ENCODE measurements around the gene PACS2. TPM values are rescaled to one million over a fixed set of nuclear protein-coding genes. Genes with fewer than 3 reads are reported as not detected.

Gene PACS2
- total RNA-seq, 2 experiments from 2014 or later: 57.7 to 61.5 TPM

GRCh38 chr14:105282098-105282725 is 32.3 kb upstream of the PACS2 start:
- Histone ChIP-seq H3K27me3 (ENCODE audit: control insufficient read depth in 1 of 2, insufficient read depth in 2 of 2, low read length in 2 of 2) (no peaks in the 10 kb centered on the region), H3K27ac (ENCODE audit: low read depth in 1 of 2, low read length in 2 of 2) (no peak overlapping the region), H3K4me1 (ENCODE audit: insufficient read depth, low read length) (peaks cover 23% of the 10 kb centered on the region), H3K4me3 (ENCODE audit: low read length) (no peak overlapping the region), H3K9me3 (ENCODE audit: control insufficient read depth in 1 of 2, insufficient read depth in 1 of 2, low read length in 2 of 2) (no peaks in the 10 kb centered on the region), H3K36me3 (ENCODE audit: insufficient read depth, low read length) (peaks cover 22% of the 10 kb centered on the region)
- H3K36me3 Mint-ChIP-seq (ENCODE audit: low read depth): peaks cover 27% of the 10 kb centered on the region
- ChIA-PET POLR2A (interaction anchor here (1.2 kb wide), 1 partner anchor 11 kb away, joined by 3 read pairs; no protein-coding TSS in a partner anchor), CTCF (no interaction called here)
- TF ChIP-seq CTCF (IDR thresholded peaks at IDR 0.05): no peak
- H3K4me3 Mint-ChIP-seq: no peak overlapping the region
- ATAC-seq (ENCODE audit: poor library complexity) (no peak), DNase-seq (no peak)
- intact Hi-C loops (cut with DNase I, micrococcal nuclease): loop anchor here in 1 of 2 experiments (2.0 to 5.0 kb wide), 2 partner anchors 71 to 80 kb away; no protein-coding TSS in a partner anchor
- no peak overlapping the region for H3K27ac Mint-ChIP-seq
- H3K9me3 Mint-ChIP-seq: no peaks in the 10 kb centered on the region
- H3K27me3 Mint-ChIP-seq: no peaks in the 10 kb centered on the region
- H3K4me1 Mint-ChIP-seq (ENCODE audit: low read depth): peaks cover 36% of the 10 kb centered on the region

DNA sequence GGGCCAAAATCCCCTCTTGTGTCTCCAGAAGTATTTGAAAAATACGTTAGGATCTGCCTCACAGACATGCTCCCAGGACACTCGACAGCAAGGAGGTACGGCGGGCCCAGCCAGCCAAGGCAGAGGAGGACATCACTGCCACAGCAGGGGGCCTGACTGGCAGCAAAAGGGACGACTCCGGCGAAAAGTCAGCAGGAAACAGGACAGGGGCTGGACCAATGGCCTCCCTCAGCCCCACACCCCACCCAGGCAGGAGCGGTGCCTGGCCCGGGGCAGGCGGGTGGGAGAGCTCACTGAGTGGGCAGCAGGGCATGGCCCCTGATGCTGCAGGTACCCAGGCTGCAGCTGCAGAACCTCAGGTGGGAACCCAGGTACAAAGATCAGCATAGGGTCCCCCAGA is 31.5 kb upstream of the PACS2 start:
- no peak overlapping the region for H3K27ac Mint-ChIP-seq
- DNase-seq (no peak), ATAC-seq (ENCODE audit: poor library complexity) (no peak)
- intact Hi-C loops (cut with DNase I, micrococcal nuclease): loop anchor here in 1 of 2 experiments (2.0 to 5.0 kb wide), 2 partner anchors 70 to 81 kb away; no protein-coding TSS in a partner anchor
- Histone ChIP-seq H3K4me3 (ENCODE audit: low read length) (no peak overlapping the region), H3K36me3 (ENCODE audit: insufficient read depth, low read length) (peaks cover 23% of the 10 kb centered on the region), H3K9me3 (ENCODE audit: control insufficient read depth in 1 of 2, insufficient read depth in 1 of 2, low read length in 2 of 2) (no peaks in the 10 kb centered on the region), H3K27me3 (ENCODE audit: control insufficient read depth in 1 of 2, insufficient read depth in 2 of 2, low read length in 2 of 2) (no peaks in the 10 kb centered on the region), H3K27ac (ENCODE audit: low read depth in 1 of 2, low read length in 2 of 2) (no peak overlapping the region), H3K4me1 (ENCODE audit: insufficient read depth, low read length) (peaks cover 23% of the 10 kb centered on the region)
- no peaks in the 10 kb centered on the region for H3K9me3 Mint-ChIP-seq
- CTCF ChIA-PET: no interaction called here
- H3K36me3 Mint-ChIP-seq (ENCODE audit: low read depth): peaks cover 27% of the 10 kb centered on the region
- TF ChIP-seq CTCF (IDR thresholded peaks at IDR 0.05): no peak
- no peak overlapping the region for H3K4me3 Mint-ChIP-seq
- POLR2A ChIA-PET: interaction anchor here (1.0 to 1.2 kb wide), 2 partner anchors 10 to 18 kb away, joined by 3 read pairs; partner anchors contain the start of gene BRF1
- H3K4me1 Mint-ChIP-seq (ENCODE audit: low read depth): peaks cover 36% of the 10 kb centered on the region
- H3K27me3 Mint-ChIP-seq: no peaks in the 10 kb centered on the region

DNA sequence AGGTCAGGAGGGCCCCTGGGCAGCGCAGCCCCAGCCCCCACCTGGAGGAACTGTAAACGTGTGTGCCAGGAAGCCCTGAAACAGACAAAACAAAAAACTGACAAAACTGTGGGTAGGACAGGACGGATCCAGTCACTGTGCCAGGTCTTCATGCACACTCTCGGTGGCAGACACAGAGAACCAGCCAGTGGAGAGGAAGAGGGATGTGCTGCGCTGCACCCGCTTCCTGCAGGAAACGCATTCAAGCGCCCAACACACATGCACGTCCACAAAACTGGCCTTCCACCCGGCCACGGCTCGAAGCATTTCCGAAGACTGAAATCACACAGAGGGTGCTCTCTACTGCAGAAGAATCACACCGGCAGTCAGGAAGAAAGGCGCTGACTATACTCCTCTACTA is 30.6 kb upstream of the PACS2 start:
- no peaks in the 10 kb centered on the region for H3K9me3 ChIP-seq (ENCODE audit: control insufficient read depth in 1 of 2, insufficient read depth in 1 of 2, low read length in 2 of 2)
- Mint-ChIP-seq H3K36me3 (ENCODE audit: low read depth) (peaks cover 27% of the 10 kb centered on the region), H3K9me3 (no peaks in the 10 kb centered on the region), H3K4me3 (no peak overlapping the region), H3K27me3 (no peaks in the 10 kb centered on the region), H3K4me1 (ENCODE audit: low read depth) (peaks cover 36% of the 10 kb centered on the region), H3K27ac (peak overlapping the region; percentile 47)
- no peaks in the 10 kb centered on the region for H3K27me3 ChIP-seq (ENCODE audit: control insufficient read depth in 1 of 2, insufficient read depth in 2 of 2, low read length in 2 of 2)
- peak in 2 of 14 experiments; percentile 21 to 28 for DNase-seq
- intact Hi-C loops (cut with DNase I, micrococcal nuclease): loop anchor here in 1 of 2 experiments (2.0 to 5.0 kb wide), 2 partner anchors 69 to 82 kb away; no protein-coding TSS in a partner anchor
- H3K4me1 ChIP-seq (ENCODE audit: insufficient read depth, low read length): peaks cover 23% of the 10 kb centered on the region
- POLR2A ChIA-PET: interaction anchor here (1.0 to 1.2 kb wide), 2 partner anchors 9 to 17 kb away, joined by 3 read pairs; partner anchors contain the start of gene BRF1
- CTCF ChIA-PET: no interaction called here
- no peak overlapping the region for H3K4me3 ChIP-seq (ENCODE audit: low read length)
- peak; percentile 65 for ATAC-seq (ENCODE audit: poor library complexity)
- H3K36me3 ChIP-seq (ENCODE audit: insufficient read depth, low read length): peaks cover 23% of the 10 kb centered on the region
- TF ChIP-seq CTCF (IDR thresholded peaks at IDR 0.05): no peak
- H3K27ac ChIP-seq (ENCODE audit: low read depth in 1 of 2, low read length in 2 of 2): no peak overlapping the region

All from CD4-positive, alpha-beta T cell (primary cell).